A549 (cell line): ENCODE measurements around the gene TUBB1.

Experiments used
- HDAC2 ChIP-seq: fragments of 200-600 bp; sonication (generic); IDR thresholded peaks from 2 replicates; pipeline ENCODE4 v1.6.1; 2016
- JUN ChIP-seq, 2 experiments: fragments of >200 bp; sonication (Bioruptor Twin); formaldehyde crosslinking; IDR thresholded peaks; 2 replicates in 1 of 2; 3 replicates in 1 of 2; pipeline ENCODE4 v1.6.1; 2016 to 2017
- MAZ ChIP-seq: fragments of 150-350 bp; IDR thresholded peaks from 2 replicates; pipeline ENCODE4 v1.6.1; 2014; ENCODE audit warnings: antibody characterized with exemption, low read depth, low read length, borderline replicate concordance
- POLR2A ChIP-seq: IDR thresholded peaks from 2 replicates; pipeline ENCODE4 v1.6.1; 2012; ENCODE audit warnings: mild to moderate bottlenecking, low read length
- RAD21 ChIP-seq, 2 experiments: fragments of >200 bp in 1 of 2; sonication (Bioruptor Twin) in 1 of 2; formaldehyde crosslinking in 1 of 2; IDR thresholded peaks in 1 of 2; conservative IDR thresholded peaks in 1 of 2; 2 replicates in 1 of 2; 3 replicates in 1 of 2; pipeline ENCODE4 v1.6.1; 2012 to 2018; ENCODE audit warnings: inconsistent platforms in 1 of 2
- TF ChIP-seq, protein P1 (sequence below): fragments of >200 bp; sonication (Bioruptor Twin); formaldehyde crosslinking; IDR thresholded peaks from 3 replicates; pipeline ENCODE4 v1.5.1; 2016
- TF ChIP-seq, protein P2 (sequence below): fragments of 200-600 bp; sonication (generic); IDR thresholded peaks from 2 replicates; pipeline ENCODE4 v1.6.1; 2016; ENCODE audit warnings: antibody characterized with exemption, mild to moderate bottlenecking, moderate library complexity
- TF ChIP-seq, protein P3 (sequence below): IDR thresholded peaks from 2 replicates; pipeline ENCODE4 v1.6.1; 2012

DNA sequence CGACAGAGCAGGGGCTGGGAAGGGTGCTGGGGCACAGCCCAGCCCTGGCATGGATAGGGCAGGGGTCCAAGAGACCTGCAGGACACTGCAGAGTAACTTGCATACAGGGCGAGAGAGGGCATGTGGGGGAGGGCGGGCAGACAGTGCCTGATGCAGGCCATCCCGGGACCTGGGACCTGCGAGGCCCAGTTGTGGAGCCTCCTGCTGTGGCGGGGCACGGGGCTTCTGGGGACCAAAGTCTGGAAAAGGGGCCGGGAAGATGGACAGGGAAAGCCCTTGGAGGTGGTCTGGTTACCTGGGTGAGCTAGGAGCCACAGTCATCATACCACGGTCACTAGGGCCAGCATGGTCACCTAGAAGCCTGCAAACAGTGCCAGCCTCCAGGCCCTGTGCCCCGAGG, 412 bp upstream of the TUBB1 start:
- TF ChIP-seq RAD21 (conservative IDR thresholded peaks at IDR 0.05 in 1 of 2, IDR thresholded peaks at IDR 0.05 in 1 of 2) (no peak), HDAC2 (no peak), POLR2A (no peak), JUN (IDR thresholded peaks at IDR 0.05) (no peak), MAZ (no peak)
- TF ChIP-seq, protein P1, sequence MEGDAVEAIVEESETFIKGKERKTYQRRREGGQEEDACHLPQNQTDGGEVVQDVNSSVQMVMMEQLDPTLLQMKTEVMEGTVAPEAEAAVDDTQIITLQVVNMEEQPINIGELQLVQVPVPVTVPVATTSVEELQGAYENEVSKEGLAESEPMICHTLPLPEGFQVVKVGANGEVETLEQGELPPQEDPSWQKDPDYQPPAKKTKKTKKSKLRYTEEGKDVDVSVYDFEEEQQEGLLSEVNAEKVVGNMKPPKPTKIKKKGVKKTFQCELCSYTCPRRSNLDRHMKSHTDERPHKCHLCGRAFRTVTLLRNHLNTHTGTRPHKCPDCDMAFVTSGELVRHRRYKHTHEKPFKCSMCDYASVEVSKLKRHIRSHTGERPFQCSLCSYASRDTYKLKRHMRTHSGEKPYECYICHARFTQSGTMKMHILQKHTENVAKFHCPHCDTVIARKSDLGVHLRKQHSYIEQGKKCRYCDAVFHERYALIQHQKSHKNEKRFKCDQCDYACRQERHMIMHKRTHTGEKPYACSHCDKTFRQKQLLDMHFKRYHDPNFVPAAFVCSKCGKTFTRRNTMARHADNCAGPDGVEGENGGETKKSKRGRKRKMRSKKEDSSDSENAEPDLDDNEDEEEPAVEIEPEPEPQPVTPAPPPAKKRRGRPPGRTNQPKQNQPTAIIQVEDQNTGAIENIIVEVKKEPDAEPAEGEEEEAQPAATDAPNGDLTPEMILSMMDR: no peak
- TF ChIP-seq, protein P2, sequence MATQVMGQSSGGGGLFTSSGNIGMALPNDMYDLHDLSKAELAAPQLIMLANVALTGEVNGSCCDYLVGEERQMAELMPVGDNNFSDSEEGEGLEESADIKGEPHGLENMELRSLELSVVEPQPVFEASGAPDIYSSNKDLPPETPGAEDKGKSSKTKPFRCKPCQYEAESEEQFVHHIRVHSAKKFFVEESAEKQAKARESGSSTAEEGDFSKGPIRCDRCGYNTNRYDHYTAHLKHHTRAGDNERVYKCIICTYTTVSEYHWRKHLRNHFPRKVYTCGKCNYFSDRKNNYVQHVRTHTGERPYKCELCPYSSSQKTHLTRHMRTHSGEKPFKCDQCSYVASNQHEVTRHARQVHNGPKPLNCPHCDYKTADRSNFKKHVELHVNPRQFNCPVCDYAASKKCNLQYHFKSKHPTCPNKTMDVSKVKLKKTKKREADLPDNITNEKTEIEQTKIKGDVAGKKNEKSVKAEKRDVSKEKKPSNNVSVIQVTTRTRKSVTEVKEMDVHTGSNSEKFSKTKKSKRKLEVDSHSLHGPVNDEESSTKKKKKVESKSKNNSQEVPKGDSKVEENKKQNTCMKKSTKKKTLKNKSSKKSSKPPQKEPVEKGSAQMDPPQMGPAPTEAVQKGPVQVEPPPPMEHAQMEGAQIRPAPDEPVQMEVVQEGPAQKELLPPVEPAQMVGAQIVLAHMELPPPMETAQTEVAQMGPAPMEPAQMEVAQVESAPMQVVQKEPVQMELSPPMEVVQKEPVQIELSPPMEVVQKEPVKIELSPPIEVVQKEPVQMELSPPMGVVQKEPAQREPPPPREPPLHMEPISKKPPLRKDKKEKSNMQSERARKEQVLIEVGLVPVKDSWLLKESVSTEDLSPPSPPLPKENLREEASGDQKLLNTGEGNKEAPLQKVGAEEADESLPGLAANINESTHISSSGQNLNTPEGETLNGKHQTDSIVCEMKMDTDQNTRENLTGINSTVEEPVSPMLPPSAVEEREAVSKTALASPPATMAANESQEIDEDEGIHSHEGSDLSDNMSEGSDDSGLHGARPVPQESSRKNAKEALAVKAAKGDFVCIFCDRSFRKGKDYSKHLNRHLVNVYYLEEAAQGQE: no peak
- TF ChIP-seq, protein P3, sequence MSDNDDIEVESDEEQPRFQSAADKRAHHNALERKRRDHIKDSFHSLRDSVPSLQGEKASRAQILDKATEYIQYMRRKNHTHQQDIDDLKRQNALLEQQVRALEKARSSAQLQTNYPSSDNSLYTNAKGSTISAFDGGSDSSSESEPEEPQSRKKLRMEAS: no peak
